GM12878 (cell line): ENCODE results near the gene DPM2. TPM values are rescaled to one million over a fixed set of nuclear protein-coding genes. Genes with fewer than 3 reads are reported as not detected.

ENCODE experiments used
- ATAC-seq: fragments of 200-7000 bp; cut with Tn5 transposase; 3 replicates; pipeline ENCODE4 v1.9.1; 2020; ENCODE audit warnings: mild to moderate bottlenecking, moderate library complexity
- BruUV-seq: library from RNA; stranded (reverse); fragments of 400-500 nt; replicated peaks from 2 replicates; lab custom pipeline; 2021; lab: Mats Ljungman, UMichigan
- CTCF ChIA-PET: fragments of 300-600 bp; sonication (Branson Sonifier 250); formaldehyde crosslinking; extraction: SDS; loops from one replicate; lab custom pipeline; 2021; ENCODE audit warnings: inconsistent platforms; lab: Yijun Ruan, JAX
- POLR2A ChIA-PET: fragments of 350-600 bp; formaldehyde crosslinking; extraction: SDS; loops from one replicate; lab custom pipeline; 2021; ENCODE audit warnings: inconsistent platforms; lab: Charles Lee
- RAD21 ChIA-PET: fragments of 300-600 bp; sonication (Branson Sonifier 250); formaldehyde crosslinking; loops from one replicate; lab custom pipeline; 2023; ENCODE audit warnings: antibody characterized with exemption; ENCODE audit not compliant: unreplicated experiment; lab: Charles Lee
- SMC1A ChIA-PET: fragments of 300-600 bp; sonication (Branson Sonifier 250); formaldehyde crosslinking; loops from one replicate; lab custom pipeline; 2023; ENCODE audit not compliant: unreplicated experiment, uncharacterized antibody; lab: Charles Lee
- DNase-seq: peaks from one replicate; pipeline ENCODE4 v3.0.0-alpha.2; 2011; ENCODE audit warnings: low read depth, low spot score
- FAIRE-seq: peaks from 3 replicates; lab custom pipeline; 2011; peaks lifted over from hg19 to GRCh38; lab: Jason Lieb, UNC
- H2AFZ ChIP-seq: 2 replicates; pipeline ENCODE4 v1.6.0; 2011; ENCODE audit warnings: low read depth, low read length, control low read depth; ENCODE audit not compliant: control insufficient read depth
- H3K27ac ChIP-seq: 2 replicates; pipeline ENCODE4 v1.5.1; 2011; ENCODE audit warnings: control low read depth; ENCODE audit not compliant: control insufficient read depth, insufficient read depth
- H3K27me3 ChIP-seq, 2 experiments: replicated peaks in 1 of 2; 2 replicates each; pipeline versions ENCODE4 v1.6.0 to v1.6.1; 2011; ENCODE audit warnings: low read length in 1 of 2; ENCODE audit not compliant: control insufficient read depth in 2 of 2, insufficient read depth in 2 of 2
- H3K36me3 ChIP-seq, 2 experiments: 2 replicates each; pipeline ENCODE4 v1.5.1; 2011; ENCODE audit warnings: low read length in 1 of 2; ENCODE audit not compliant: control insufficient read depth in 2 of 2, insufficient read depth in 2 of 2
- H3K4me1 ChIP-seq: 2 replicates; pipeline ENCODE4 v1.6.1; 2011; ENCODE audit warnings: mild to moderate bottlenecking, low read length, moderate library complexity, mixed read lengths; ENCODE audit not compliant: control insufficient read depth, insufficient read depth
- H3K4me2 ChIP-seq: 2 replicates; pipeline ENCODE4 v1.6.0; 2011; ENCODE audit warnings: control low read depth; ENCODE audit not compliant: control insufficient read depth, insufficient read depth
- H3K4me3 ChIP-seq: fragments of 200-600 bp; sonication (generic); 2 replicates; pipeline ENCODE4 v1.5.1; 2016
- H3K79me2 ChIP-seq: 2 replicates; pipeline ENCODE4 v1.6.0; 2011; ENCODE audit warnings: low read length; ENCODE audit not compliant: control insufficient read depth, insufficient read depth
- H3K9ac ChIP-seq: 2 replicates; pipeline ENCODE4 v1.8.0; 2011; ENCODE audit warnings: low read length, control low read depth, mixed read lengths; ENCODE audit not compliant: control insufficient read depth, insufficient read depth
- H3K9me3 ChIP-seq: replicated peaks from 3 replicates; pipeline ENCODE4 v1.5.1; 2011; ENCODE audit warnings: mild to moderate bottlenecking, low read length; ENCODE audit not compliant: control insufficient read depth, insufficient read depth
- H4K20me1 ChIP-seq: 2 replicates; pipeline ENCODE4 v1.6.0; 2011; ENCODE audit not compliant: control insufficient read depth, insufficient read depth
- BACH1 ChIP-seq: fragments of 450-650 bp; IDR thresholded peaks from 2 replicates; pipeline ENCODE4 v1.6.1; 2017; ENCODE audit warnings: mild to moderate bottlenecking, borderline replicate concordance
- CBX5 ChIP-seq: sonication (generic); IDR thresholded peaks from 2 replicates; pipeline ENCODE4 v1.6.1; 2016; ENCODE audit warnings: low read depth, moderate library complexity, mild to moderate bottlenecking, inconsistent platforms
- CHD4 ChIP-seq: fragments of 200-600 bp; sonication (generic); IDR thresholded peaks from 2 replicates; pipeline ENCODE4 v1.6.1; 2016; ENCODE audit warnings: mild to moderate bottlenecking
- ETV6 ChIP-seq, 2 experiments: fragments of 450-650 bp in 1 of 2; IDR thresholded peaks in 1 of 2; conservative IDR thresholded peaks in 1 of 2; 2 replicates each; pipeline ENCODE4 v1.6.1; 2014; ENCODE audit warnings: antibody characterized with exemption in 1 of 2, borderline replicate concordance in 1 of 2, low read depth in 1 of 2, mild to moderate bottlenecking in 1 of 2, moderate library complexity in 1 of 2
- HDAC2 ChIP-seq: fragments of 200-600 bp; sonication (generic); IDR thresholded peaks from 2 replicates; pipeline ENCODE4 v1.6.1; 2017
- HDGF ChIP-seq: fragments of 450-650 bp; IDR thresholded peaks from 2 replicates; pipeline ENCODE4 v1.6.1; 2016; ENCODE audit warnings: antibody characterized with exemption
- IKZF2 ChIP-seq, 2 experiments: fragments of 450-650 bp; IDR thresholded peaks; 2 replicates each; pipeline ENCODE4 v1.6.1; 2017; ENCODE audit warnings: mild to moderate bottlenecking in 2 of 2, moderate library complexity in 2 of 2
- MYC ChIP-seq: IDR thresholded peaks from 2 replicates; pipeline ENCODE4 v1.6.1; 2011; ENCODE audit warnings: mild to moderate bottlenecking, low read length, moderate library complexity, inconsistent platforms; ENCODE audit not compliant: insufficient read depth, insufficient replicate concordance, insufficient read length, severe bottlenecking
- POLR2AphosphoS5 ChIP-seq: IDR thresholded peaks from 2 replicates; pipeline ENCODE4 v1.6.1; 2011; ENCODE audit warnings: mild to moderate bottlenecking, low read length, inconsistent platforms
- RAD51 ChIP-seq: fragments of 450-650 bp; IDR thresholded peaks from 2 replicates; pipeline ENCODE4 v1.6.1; 2016; ENCODE audit warnings: moderate library complexity, mild to moderate bottlenecking, inconsistent platforms
- SIX5 ChIP-seq: IDR thresholded peaks from 2 replicates; pipeline ENCODE4 v1.6.1; 2011; ENCODE audit warnings: mild to moderate bottlenecking, low read depth, low read length, moderate library complexity; ENCODE audit not compliant: severe bottlenecking
- SMAD1 ChIP-seq: fragments of 450-650 bp; IDR thresholded peaks from 2 replicates; pipeline ENCODE4 v1.6.1; 2018; ENCODE audit warnings: mild to moderate bottlenecking, low read depth; ENCODE audit not compliant: partially characterized antibody
- SPI1 ChIP-seq: IDR thresholded peaks from 2 replicates; pipeline ENCODE4 v1.6.1; 2011; ENCODE audit warnings: low read depth, mild to moderate bottlenecking, low read length, moderate library complexity, borderline replicate concordance; ENCODE audit not compliant: insufficient read depth
- SUZ12 ChIP-seq: fragments of 200-600 bp; sonication (generic); IDR thresholded peaks from one replicate; pipeline ENCODE4 v1.6.1; 2018; ENCODE audit warnings: antibody characterized with exemption, mild to moderate bottlenecking; ENCODE audit not compliant: unreplicated experiment
- TAF1 ChIP-seq: IDR thresholded peaks from 2 replicates; pipeline ENCODE4 v1.6.1; 2011; ENCODE audit warnings: mild to moderate bottlenecking, low read depth, low read length, borderline replicate concordance
- TCF12 ChIP-seq: IDR thresholded peaks from 2 replicates; pipeline ENCODE4 v1.6.1; 2011; ENCODE audit warnings: low read depth, mild to moderate bottlenecking, low read length
- TCF7 ChIP-seq: IDR thresholded peaks from 2 replicates; pipeline ENCODE4 v1.6.1; 2014; ENCODE audit warnings: antibody characterized with exemption, borderline replicate concordance
- YBX1 ChIP-seq: fragments of 450-650 bp; IDR thresholded peaks from 2 replicates; pipeline ENCODE4 v1.6.1; 2016; ENCODE audit warnings: antibody characterized with exemption
- YY1 ChIP-seq: IDR thresholded peaks from 2 replicates; pipeline ENCODE4 v1.6.1; 2011; ENCODE audit warnings: low read depth, mild to moderate bottlenecking, low read length
- ZBED1 ChIP-seq: IDR thresholded peaks from 2 replicates; pipeline ENCODE4 v1.6.1; 2016; ENCODE audit warnings: borderline replicate concordance
- WGBS: methylation state at CpG from one replicate; pipeline ENCODE4 v1.1.6; 2016; ENCODE audit warnings: low lambda C conversion rate; ENCODE audit not compliant: insufficient replicate concordance, insufficient coverage; ENCODE audit errors: missing lambda C conversion rate; 5-methylcytosine and 5-hydroxymethylcytosine counted together
- in situ Hi-C: fragments of 300-500 bp; cut with MboI; formaldehyde crosslinking; loops from 9 replicates; pipeline ENCODE4 v1.14.3; 2018; ENCODE audit warnings: mixed read lengths
- intact Hi-C: fragments of 100-400 bp; cut with micrococcal nuclease; formaldehyde crosslinking; loops from one replicate; pipeline ENCODE4 v1.14.2; 2022; ENCODE audit not compliant: unreplicated experiment
- polyA plus RNA-seq, 11 experiments: library from polyadenylated mRNA; depleted of rRNA in 4 of 11; unstranded in 6 of 11; stranded (reverse) in 5 of 11; fragments of >200 nt; fragmentation: Nextera tagmentation in 4 of 11; fragmentation: Illumina TruSeq in 1 of 11; extraction: Ambion mirVana in 4 of 11; extraction: Trizol in 1 of 11; gene quantifications; 1 replicate in 1 of 11; 2 replicates in 10 of 11; pipeline versions ENCODE4 v1.2.1 to v1.2.3, GENCODE V29; 2011 to 2016; ENCODE audit warnings: inconsistent platforms in 2 of 11, missing spikeins in 2 of 11, low read depth in 1 of 11
- total RNA-seq, 4 experiments: library from RNA; depleted of rRNA in 3 of 4; stranded (reverse); fragments of >200 nt in 3 of 4; fragmentation: Illumina TruSeq in 1 of 4; extraction: Trizol in 1 of 4; gene quantifications; 2 replicates each; pipeline versions ENCODE4 v1.2.1 to v1.2.3, GENCODE V29; 2013 to 2021

The DPM2 gene
- total and polyA plus RNA-seq, 10 of the 15 experiments (the other 5 are each of a cell fraction or from before 2014, with no cell fraction given) = 22.7 to 77.9 (median 44.7) TPM

DNA sequence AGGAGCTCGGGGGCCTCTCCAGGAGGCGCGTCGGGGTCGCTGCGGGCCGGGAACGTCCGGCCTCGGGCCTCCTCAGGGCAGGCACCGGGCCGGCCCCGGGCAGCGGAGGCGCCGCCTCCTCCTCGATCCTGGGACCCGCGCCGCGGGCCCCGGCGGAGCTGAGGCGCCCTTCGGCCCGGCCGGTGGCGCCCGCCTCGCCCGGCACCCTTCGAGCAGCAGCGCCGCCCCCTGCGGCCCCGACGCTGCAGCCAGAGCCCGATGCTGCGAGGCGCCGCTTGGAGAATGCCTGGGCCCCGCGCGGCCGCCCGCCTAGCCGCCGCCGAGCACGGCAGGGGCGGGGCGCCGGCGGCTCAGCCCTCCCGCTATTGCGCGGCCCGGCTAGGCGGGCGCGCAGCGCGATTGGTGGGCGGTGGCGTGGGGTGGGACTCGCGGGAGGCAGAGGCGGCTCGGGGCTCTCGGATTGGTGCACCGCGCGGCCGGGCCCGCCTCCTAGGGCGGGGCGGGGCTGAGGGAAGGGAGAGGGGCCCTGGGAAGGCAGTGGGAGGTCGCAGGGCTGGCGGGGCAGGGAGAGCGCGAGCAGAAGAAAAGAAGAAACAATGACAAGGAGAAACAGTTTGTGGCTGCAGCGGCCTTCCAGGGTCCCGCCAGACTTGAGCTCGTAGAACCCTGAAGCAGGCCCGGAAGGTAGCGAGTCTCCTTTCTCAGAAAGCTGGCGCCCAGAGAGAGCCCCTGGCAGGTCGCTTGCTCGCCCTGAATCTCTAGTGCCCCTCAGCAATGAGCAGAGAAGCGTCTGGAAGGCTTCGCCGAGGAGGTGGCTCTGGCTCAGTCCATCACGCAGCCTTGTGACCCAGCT is 43.3 kb upstream of the DPM2 start, which contains the start of gene EEIG1 (continued):
- peak; percentile 49 for TF ChIP-seq POLR2AphosphoS5
- no peak for TF ChIP-seq TCF7
- no peak for TF ChIP-seq YY1
- TF ChIP-seq ETV6 (conservative IDR thresholded peaks at IDR 0.05 in 1 of 2, IDR thresholded peaks at IDR 0.05 in 1 of 2; ENCODE audit: borderline replicate concordance in 1 of 2, low read depth in 1 of 2) = no peak
- TF ChIP-seq SUZ12 = no peak
- no peak for TF ChIP-seq ZBED1
- no peak for TF ChIP-seq SPI1
- peak; percentile 70; the same call in 1 of the 2 replicates for TF ChIP-seq HDGF
- TF ChIP-seq HDAC2 = no peak
- no peak for TF ChIP-seq IKZF2 (IDR thresholded peaks at IDR 0.05)
- TF ChIP-seq YBX1 = no peak
- TF ChIP-seq, all 136 proteins: peak for 24

DNA sequence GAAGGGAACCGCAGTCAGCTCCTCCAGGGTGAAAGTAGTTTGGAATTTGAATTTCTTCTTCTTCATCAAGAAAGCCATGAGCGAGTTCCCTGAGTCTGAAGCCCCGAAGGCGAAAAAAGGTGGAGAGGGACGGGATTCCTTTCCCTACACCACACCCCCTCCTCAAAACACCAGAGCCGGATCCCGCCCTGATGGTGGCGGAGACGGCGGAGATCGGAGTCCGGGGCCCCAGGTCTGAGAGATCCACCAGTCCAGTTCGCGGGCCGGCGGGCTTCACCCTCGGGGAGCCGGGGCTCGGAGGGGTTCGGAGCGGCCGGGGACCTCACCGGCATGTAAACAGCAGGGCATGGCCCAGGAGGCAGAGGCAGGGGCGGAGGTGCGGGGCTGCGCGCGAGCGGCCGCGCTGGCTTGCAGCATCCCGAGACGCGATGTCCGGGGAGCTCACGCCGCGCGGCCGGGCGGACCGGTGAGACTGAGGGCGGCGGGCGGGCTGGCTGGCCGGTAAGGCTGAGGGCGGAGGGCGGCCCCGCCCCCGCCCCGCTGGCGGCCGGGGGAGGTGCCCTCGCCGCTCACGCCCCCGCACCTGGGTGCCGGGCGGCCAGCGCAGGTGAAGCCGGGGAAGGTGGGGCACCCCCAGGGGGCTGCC is 42.5 kb upstream of the DPM2 start:
- DNase-seq = no peak
- Histone ChIP-seq H3K27ac (peak overlapping the region; percentile 67), H3K4me2 (peak overlapping the region; percentile 91), H2AFZ (no peak overlapping the region; the same call in 1 of the 2 replicates), H3K36me3 (0 out of 4 replicates have a peak, but pooled peaks cover 0 to 3% of the 10 kb centered on the region in 2 experiments), H3K9me3 (no peaks in the 10 kb centered on the region), H3K4me3 (peak overlapping the region; percentile 93), H3K27me3 (no peaks in the 10 kb centered on the region), H3K79me2 (peaks cover 47% of the 10 kb centered on the region), H3K9ac (peak overlapping the region; percentile 68), H4K20me1 (peaks cover 7% of the 10 kb centered on the region), H3K4me1 (peaks cover 53% of the 10 kb centered on the region)
- in situ Hi-C loops = no loop called here
- RAD21 ChIA-PET = interaction anchor here (0.6 to 2.6 kb wide), 6 partner anchors 10 to 92 kb away, joined by 3 to 12 read pairs (median 6); no protein-coding TSS in a partner anchor
- TSS peak; percentile 60 for BruUV-seq
- SMC1A ChIA-PET = interaction anchor here (1.0 to 3.2 kb wide), 9 partner anchors 10 to 92 kb away, joined by 3 to 16 read pairs (median 5); no protein-coding TSS in a partner anchor
- POLR2A ChIA-PET = interaction anchor here (0.5 to 4.6 kb wide), 8 partner anchors 9 to 93 kb away, joined by 3 to 22 read pairs (median 4); partner anchors contain the start of gene NAIF1
- 1% methylated on average over 42 of the region's 61 CpGs for WGBS
- no peak for FAIRE-seq
- ATAC-seq = peak; percentile 9
- CTCF ChIA-PET = interaction anchor here (1.0 to 7.8 kb wide), 9 partner anchors 24 to 246 kb away, joined by 3 to 63 read pairs (median 3); partner anchors contain the start of gene TOR2A
- intact Hi-C loops = no loop called here
- TF ChIP-seq CHD4 = no peak
- peak; percentile 47 for TF ChIP-seq BACH1
- no peak for TF ChIP-seq SIX5
- no peak for TF ChIP-seq MYC
- TF ChIP-seq RAD51 = no peak
- TF ChIP-seq POLR2AphosphoS5 = no peak
- peak; percentile 5; the same call in 1 of the 2 replicates for TF ChIP-seq TAF1
- TF ChIP-seq SMAD1 = no peak
- no peak for TF ChIP-seq CBX5
- 0 out of 2 replicates have a peak, but pooled peaks have one; percentile 4 for TF ChIP-seq TCF12
